Lower leg skin (tissue), 4 donors: ENCODE data around the gene IL17RA. TPM values are rescaled to one million over a fixed set of nuclear protein-coding genes. Genes with fewer than 3 reads are reported as not detected.

Source experiments
- DNase-seq, 2 donors: peaks; one replicate each; pipeline ENCODE4 v3.0.0-alpha.2; 2019; ENCODE audit warnings: low spot score in 2 of 2
- H3K4me3 ChIP-seq: fragments of 200-600 bp; sonication (generic); 2 replicates; pipeline ENCODE4 v1.5.1; 2017; ENCODE audit warnings: mild to moderate bottlenecking, low read depth; ENCODE audit not compliant: poor library complexity, severe bottlenecking
- CTCF ChIP-seq, 3 donors: fragments of 450-650 bp; IDR thresholded peaks; one replicate each; pipeline ENCODE4 v1.5.1; 2016; ENCODE audit warnings: antibody characterized with exemption in 3 of 3, mild to moderate bottlenecking in 3 of 3, moderate library complexity in 2 of 3
- POLR2A ChIP-seq, 2 donors: fragments of 450-650 bp; IDR thresholded peaks; one replicate each; pipeline ENCODE4 v1.6.1; 2016 to 2017; ENCODE audit warnings: antibody characterized with exemption in 2 of 2, mild to moderate bottlenecking in 1 of 2, moderate library complexity in 1 of 2
- WGBS, 2 donors: methylation state at CpG; one replicate each; pipeline ENCODE4 v1.1.5; 2018; 5-methylcytosine and 5-hydroxymethylcytosine counted together
- intact Hi-C: fragments of 100-400 bp; cut with DNase I; formaldehyde crosslinking; loops from one replicate; pipeline ENCODE4 v1.15.0; 2023; ENCODE audit warnings: low total_unique reads
- total RNA-seq, 4 donors: library from RNA; depleted of rRNA; stranded (reverse); fragments of >200 nt; gene quantifications; one replicate each; pipeline ENCODE4 v1.1.0, GENCODE V29; 2016

IL17RA gene
- total RNA-seq, 4 donors from 2014 or later, result 17.6 to 30.6 (median 21.3) TPM

GRCh38 chr22:17117890-17118289, 33.1 kb downstream of the IL17RA start:
- intact Hi-C loops, result no loop called here
- no peak for TF ChIP-seq CTCF (IDR thresholded peaks at IDR 0.05)
- no peak for TF ChIP-seq POLR2A (IDR thresholded peaks at IDR 0.05)
- WGBS, 2 donors, result 52 to 60% methylated on average over 4 of the region's 4 CpGs
- H3K4me3 ChIP-seq, result no peak overlapping the region
- DNase-seq, result no peak

GRCh38 chr22:17118342-17118741, 33.5 kb downstream of the IL17RA start:
- TF ChIP-seq CTCF (IDR thresholded peaks at IDR 0.05), result no peak
- TF ChIP-seq POLR2A (IDR thresholded peaks at IDR 0.05), result no peak
- DNase-seq, result no peak
- WGBS, 2 donors, result 81 to 91% methylated on average over 4 of the region's 4 CpGs
- intact Hi-C loops, result no loop called here
- no peak overlapping the region for H3K4me3 ChIP-seq

- no peak for DNase-seq
- H3K4me3 ChIP-seq, result no peak overlapping the region
- WGBS, 2 donors, result 24 to 72% methylated on average over 11 to 43 of the region's 63 CpGs
- TF ChIP-seq CTCF (IDR thresholded peaks at IDR 0.05) (no peak), POLR2A (IDR thresholded peaks at IDR 0.05) (no peak)
- intact Hi-C loops, result no loop called here
Measured at GRCh38 chr22:17119481-17120202, 34.8 kb downstream of the IL17RA start.

- 0 to 10% methylated on average over 2 to 12 of the region's 45 CpGs for WGBS, 2 donors
Measured at GRCh38 chr22:17120281-17120680, 35.5 kb downstream of the IL17RA start.

GRCh38 chr22:17120711-17121232, 36.0 kb downstream of the IL17RA start:
- no peak for DNase-seq
- WGBS, 2 donors, result 1 to 2% methylated on average over 28 to 29 of the region's 70 CpGs

More at GRCh38 chr22:17120281-17120680, 35.5 kb downstream of the IL17RA start:
- DNase-seq, result no peak
- intact Hi-C loops, result no loop called here
- TF ChIP-seq POLR2A (IDR thresholded peaks at IDR 0.05), result no peak
- no peak for TF ChIP-seq CTCF (IDR thresholded peaks at IDR 0.05)
- H3K4me3 ChIP-seq, result no peak overlapping the region

More at GRCh38 chr22:17120711-17121232, 36.0 kb downstream of the IL17RA start:
- TF ChIP-seq POLR2A (IDR thresholded peaks at IDR 0.05) (no peak), CTCF (IDR thresholded peaks at IDR 0.05) (no peak)
- intact Hi-C loops, result no loop called here
- H3K4me3 ChIP-seq, result peak overlapping the region; percentile 30
